HEK293 (cell line): ENCODE results near the gene FAM8A1.

Experiments
- CTCF ChIA-PET: fragments of 350-600 bp; formaldehyde crosslinking; extraction: SDS; loops from one replicate; lab custom pipeline; 2021; ENCODE audit warnings: antibody characterized with exemption; lab: Yijun Ruan, JAX
- POLR2A ChIA-PET: fragments of 300-600 bp; formaldehyde crosslinking; extraction: SDS; loops from one replicate; lab custom pipeline; 2020; ENCODE audit warnings: antibody characterized with exemption, inconsistent platforms; lab: Yijun Ruan, JAX
- H3K27ac ChIP-seq: fragments of 200-500 bp; sonication (Bioruptor generic); 2 replicates; pipeline ENCODE4 v1.5.1; 2014; ENCODE audit warnings: low read depth, low read length, control low read depth, inconsistent platforms; ENCODE audit errors: extremely low read depth
- H3K36me3 ChIP-seq, 2 experiments: fragments of 200-500 bp in 1 of 2; sonication (Bioruptor generic) in 1 of 2; 1 replicate in 1 of 2; 2 replicates in 1 of 2; pipeline ENCODE4 v1.5.1; 2014 to 2017; ENCODE audit warnings: inconsistent platforms in 2 of 2, low read length in 2 of 2; ENCODE audit not compliant: control insufficient read depth in 2 of 2, insufficient read depth in 1 of 2
- H3K4me1 ChIP-seq: fragments of 200-500 bp; sonication (Bioruptor generic); 2 replicates; pipeline ENCODE4 v1.5.1; 2014; ENCODE audit warnings: mild to moderate bottlenecking, low read length, inconsistent platforms; ENCODE audit not compliant: control insufficient read depth, insufficient read depth
- H3K4me3 ChIP-seq: 2 replicates; pipeline ENCODE4 v1.5.1; 2011; ENCODE audit warnings: low read depth, mild to moderate bottlenecking, control low read depth, low read length, moderate library complexity
- H3K9me3 ChIP-seq: fragments of 200-500 bp; sonication (Bioruptor generic); 2 replicates; pipeline ENCODE4 v1.5.1; 2014; ENCODE audit warnings: low read depth, low read length, inconsistent platforms; ENCODE audit not compliant: control insufficient read depth, insufficient read depth
- ATF2 ChIP-seq: fragments of 450-650 bp; formaldehyde crosslinking; IDR thresholded peaks from 2 replicates; pipeline ENCODE4 v1.5.1; 2016; ENCODE audit warnings: missing biosample characterization, missing genetic modification characterization, low read depth
- PRDM1 ChIP-seq: fragments of 450-650 bp; formaldehyde crosslinking; IDR thresholded peaks from 2 replicates; pipeline ENCODE4; 2016; ENCODE audit warnings: missing biosample characterization, missing genetic modification characterization
- REPIN1 ChIP-seq: fragments of 450-650 bp; formaldehyde crosslinking; IDR thresholded peaks from 2 replicates; pipeline ENCODE4 v1.5.1; 2017; ENCODE audit warnings: missing biosample characterization, missing genetic modification characterization, low read depth
- TSHZ1 ChIP-seq: fragments of 450-650 bp; formaldehyde crosslinking; IDR thresholded peaks from 2 replicates; pipeline ENCODE4 v1.5.1; 2016; ENCODE audit warnings: missing biosample characterization, missing genetic modification characterization, borderline replicate concordance
- ZBTB20 ChIP-seq: fragments of 450-650 bp; formaldehyde crosslinking; IDR thresholded peaks from 2 replicates; pipeline ENCODE4 v1.5.1; 2016; ENCODE audit warnings: missing biosample characterization, missing genetic modification characterization
- ZBTB8A ChIP-seq: fragments of 450-650 bp; formaldehyde crosslinking; IDR thresholded peaks from 2 replicates; pipeline ENCODE4 v1.5.1; 2016; ENCODE audit warnings: missing biosample characterization, missing genetic modification characterization
- ZIC2 ChIP-seq: fragments of 450-650 bp; formaldehyde crosslinking; IDR thresholded peaks from 2 replicates; pipeline ENCODE4 v1.5.1; 2016; ENCODE audit warnings: missing biosample characterization, missing genetic modification characterization
- ZNF184 ChIP-seq: fragments of 450-650 bp; IDR thresholded peaks from 2 replicates; pipeline ENCODE4 v1.5.1; 2018; ENCODE audit warnings: missing biosample characterization, mild to moderate bottlenecking, missing genetic modification characterization
- ZNF23 ChIP-seq: fragments of 450-650 bp; formaldehyde crosslinking; IDR thresholded peaks from 2 replicates; pipeline ENCODE4 v1.5.1; 2016; ENCODE audit warnings: missing biosample characterization, missing genetic modification characterization, borderline replicate concordance
- ZNF280C ChIP-seq: fragments of 450-650 bp; formaldehyde crosslinking; IDR thresholded peaks from 2 replicates; pipeline ENCODE4 v1.5.1; 2016; ENCODE audit warnings: missing biosample characterization, missing genetic modification characterization
- ZNF292 ChIP-seq: fragments of 450-650 bp; formaldehyde crosslinking; IDR thresholded peaks from 2 replicates; pipeline ENCODE4 v1.5.1; 2016; ENCODE audit warnings: low read depth, missing biosample characterization, missing genetic modification characterization, borderline replicate concordance
- ZNF366 ChIP-seq: fragments of 450-650 bp; formaldehyde crosslinking; conservative IDR thresholded peaks from 2 replicates; pipeline ENCODE4 v1.5.1; 2016; ENCODE audit warnings: missing biosample characterization, missing genetic modification characterization
- ZNF398 ChIP-seq: fragments of 450-650 bp; formaldehyde crosslinking; IDR thresholded peaks from 2 replicates; pipeline ENCODE4 v1.5.1; 2017; ENCODE audit warnings: missing biosample characterization, missing genetic modification characterization
- ZNF426 ChIP-seq: fragments of 450-650 bp; formaldehyde crosslinking; IDR thresholded peaks from 2 replicates; pipeline ENCODE4 v1.5.1; 2017; ENCODE audit warnings: missing biosample characterization, missing genetic modification characterization, mild to moderate bottlenecking, inconsistent platforms, moderate library complexity
- ZNF473 ChIP-seq: fragments of 450-650 bp; formaldehyde crosslinking; IDR thresholded peaks from 2 replicates; pipeline ENCODE4 v1.5.1; 2017; ENCODE audit warnings: missing biosample characterization, missing genetic modification characterization
- ZNF561 ChIP-seq: fragments of 450-650 bp; IDR thresholded peaks from 2 replicates; pipeline ENCODE4 v1.5.1; 2018; ENCODE audit warnings: missing biosample characterization, missing genetic modification characterization, borderline replicate concordance
- ZNF596 ChIP-seq: fragments of 450-650 bp; IDR thresholded peaks from 2 replicates; pipeline ENCODE4 v1.5.0; 2018; ENCODE audit warnings: missing biosample characterization, mild to moderate bottlenecking, missing genetic modification characterization, moderate library complexity
- ZNF621 ChIP-seq: fragments of 450-650 bp; formaldehyde crosslinking; IDR thresholded peaks from 2 replicates; pipeline ENCODE4 v1.5.1; 2017; ENCODE audit warnings: missing biosample characterization, missing genetic modification characterization
- ZNF626 ChIP-seq: fragments of 450-650 bp; sonication (Bioruptor Pico); formaldehyde crosslinking; IDR thresholded peaks from 2 replicates; pipeline ENCODE4 v1.5.1; 2018; ENCODE audit warnings: missing biosample characterization, missing genetic modification characterization, inconsistent platforms
- ZNF768 ChIP-seq: fragments of 450-650 bp; formaldehyde crosslinking; IDR thresholded peaks from 2 replicates; pipeline ENCODE4 v1.5.1; 2018; ENCODE audit warnings: missing biosample characterization, mild to moderate bottlenecking, missing genetic modification characterization
- ZNF830 ChIP-seq: fragments of 450-650 bp; IDR thresholded peaks from 2 replicates; pipeline ENCODE4 v1.5.0; 2018; ENCODE audit warnings: missing biosample characterization, missing genetic modification characterization, low read depth, mild to moderate bottlenecking, moderate library complexity
- ZNF843 ChIP-seq: fragments of 450-650 bp; formaldehyde crosslinking; IDR thresholded peaks from 2 replicates; pipeline ENCODE4 v1.5.1; 2016; ENCODE audit warnings: missing biosample characterization, missing genetic modification characterization
- ZSCAN5A ChIP-seq: fragments of 450-650 bp; formaldehyde crosslinking; IDR thresholded peaks from 2 replicates; pipeline ENCODE4 v1.5.1; 2016; ENCODE audit warnings: missing biosample characterization, missing genetic modification characterization

FAM8A1 gene

GRCh38 chr6:17630511-17631073 lies 30.5 kb downstream of the FAM8A1 start:
- ChIA-PET POLR2A (no interaction called here), CTCF (interaction anchor here (1.0 kb wide), 1 partner anchor 72 kb away, joined by 3 read pairs; no protein-coding TSS in a partner anchor)
- no peak overlapping the region for H3K4me3 ChIP-seq
- no peaks in the 10 kb centered on the region for H3K9me3 ChIP-seq
- peaks cover 41 to 87% of the 10 kb centered on the region in 2 experiments for H3K36me3 ChIP-seq
- peaks cover 10% of the 10 kb centered on the region; the same call in 1 of the 2 replicates for H3K4me1 ChIP-seq
- 0 out of 2 replicates have a peak, but pooled peaks have one; percentile 37 for TF ChIP-seq PRDM1 (tag by site-specific recombination)
- no peak for TF ChIP-seq ZNF843 (tag by site-specific recombination)
- no peak for TF ChIP-seq ZNF768
- TF ChIP-seq ZSCAN5A: no peak
- TF ChIP-seq ZNF184: no peak
- TF ChIP-seq ZIC2 (tag by site-specific recombination): no peak
- TF ChIP-seq ZNF561 (tag by site-specific recombination): no peak
- no peak for TF ChIP-seq REPIN1 (tag by site-specific recombination)
- no peak for TF ChIP-seq ZNF830 (tag by site-specific recombination)
- no peak for TF ChIP-seq ZNF626 (tag by site-specific recombination)
- no peak for TF ChIP-seq ZNF292 (tag by site-specific recombination)
- TF ChIP-seq ZNF398: peak; percentile 60
- H3K27ac ChIP-seq: no peak overlapping the region

GRCh38 chr6:17632934-17633333 lies 32.8 kb downstream of the FAM8A1 start:
- Histone ChIP-seq H3K4me1 (peaks cover 10% of the 10 kb centered on the region; the same call in 1 of the 2 replicates), H3K36me3 (peaks cover 38 to 87% of the 10 kb centered on the region in 2 experiments), H3K27ac (no peak overlapping the region), H3K9me3 (no peaks in the 10 kb centered on the region), H3K4me3 (no peak overlapping the region)
- CTCF ChIA-PET: interaction anchor here (0.5 to 0.7 kb wide), 2 partner anchors 9 to 438 kb away, joined by 3 read pairs; no protein-coding TSS in a partner anchor
- POLR2A ChIA-PET: no interaction called here
- no peak for TF ChIP-seq ZNF596 (tag by site-specific recombination)
- TF ChIP-seq ZNF366: no peak
- no peak for TF ChIP-seq ZNF23 (tag by site-specific recombination)
- no peak for TF ChIP-seq ZBTB8A (tag by site-specific recombination)
- no peak for TF ChIP-seq ZNF830 (tag by site-specific recombination)
- TF ChIP-seq ZNF280C (tag by site-specific recombination): no peak
- TF ChIP-seq ZNF473 (tag by site-specific recombination): no peak
- TF ChIP-seq ZNF426: no peak
- no peak for TF ChIP-seq ZBTB20 (tag by site-specific recombination)
- no peak for TF ChIP-seq TSHZ1 (tag by site-specific recombination)
- no peak for TF ChIP-seq ZNF768
- TF ChIP-seq ATF2 (tag by site-specific recombination): no peak
- no peak for TF ChIP-seq ZNF621 (tag by site-specific recombination)
